ENCODE data around the gene COPZ2.

COPZ2 gene

GRCh38 chr17:47982091-47982617 is 55.4 kb downstream of the COPZ2 start:
- Mint-ChIP-seq H3K9me3 (no peaks in the 10 kb centered on the region), H3K27ac (no peak overlapping the region), H3K4me3 (no peak overlapping the region), H3K36me3 (ENCODE audit: low read depth) (peaks cover 37% of the 10 kb centered on the region), H3K4me1 (ENCODE audit: low read depth) (peaks cover 2% of the 10 kb centered on the region), H3K27me3 (ENCODE audit: low read depth) (no peaks in the 10 kb centered on the region)

GRCh38 chr17:47981462-47981861 is 56.1 kb downstream of the COPZ2 start:
- H3K27ac Mint-ChIP-seq = no peak overlapping the region
- no peaks in the 10 kb centered on the region for H3K27me3 Mint-ChIP-seq (ENCODE audit: low read depth)
- H3K9me3 Mint-ChIP-seq = no peaks in the 10 kb centered on the region
- H3K4me1 Mint-ChIP-seq (ENCODE audit: low read depth) = peaks cover 2% of the 10 kb centered on the region
- H3K4me3 Mint-ChIP-seq = no peak overlapping the region
- H3K36me3 Mint-ChIP-seq (ENCODE audit: low read depth) = peaks cover 43% of the 10 kb centered on the region

GRCh38 chr17:47980541-47980940 is 57.1 kb downstream of the COPZ2 start:
- Mint-ChIP-seq H3K27ac (no peak overlapping the region), H3K36me3 (ENCODE audit: low read depth) (peaks cover 47% of the 10 kb centered on the region)

GRCh38 chr17:47978324-47978723 is 59.3 kb downstream of the COPZ2 start:
- Mint-ChIP-seq H3K27ac (no peak overlapping the region), H3K4me3 (no peak overlapping the region), H3K36me3 (ENCODE audit: low read depth) (peaks cover 42% of the 10 kb centered on the region), H3K27me3 (ENCODE audit: low read depth) (no peaks in the 10 kb centered on the region), H3K9me3 (no peaks in the 10 kb centered on the region), H3K4me1 (ENCODE audit: low read depth) (peaks cover 6% of the 10 kb centered on the region)

More at GRCh38 chr17:47980541-47980940, 57.1 kb downstream of the COPZ2 start:
- H3K4me3 Mint-ChIP-seq = no peak overlapping the region
- no peaks in the 10 kb centered on the region for H3K27me3 Mint-ChIP-seq (ENCODE audit: low read depth)
- no peaks in the 10 kb centered on the region for H3K9me3 Mint-ChIP-seq
- H3K4me1 Mint-ChIP-seq (ENCODE audit: low read depth) = peaks cover 6% of the 10 kb centered on the region

All from T-helper 1 cell treated with Interleukin-12 subunit alpha and Interleukin-12 subunit beta and Interleukin-4 antibody, amounts not matched to agents 30 μg/mL and 1 μg/mL, for 36 hours (primary cell).